Retinal pigment epithelial cell (primary cell): ENCODE results near the gene PAGE5.

Experiments used
- DNase-seq: peaks from one replicate; pipeline ENCODE4 v3.0.0-alpha.2; 2010; ENCODE audit warnings: low read depth
- H3K4me3 ChIP-seq: 2 replicates; pipeline ENCODE4 v1.5.1; 2011; ENCODE audit warnings: mild to moderate bottlenecking, low read length, control low read depth, moderate library complexity
- CTCF ChIP-seq: conservative IDR thresholded peaks from 2 replicates; pipeline ENCODE4 v1.5.1; 2011; ENCODE audit warnings: low read depth, low read length, control low read depth, inconsistent platforms

Gene PAGE5

GRCh38 chrX:55220119-55220794 is at the start of gene PAGE5:
Gene PAGE5, plus strand, starts transcription at chrX:55220346. Its CDS starts 1,037 bp downstream, at chrX:55221383.
- DNase-seq: no peak
- TF ChIP-seq CTCF: no peak
- H3K4me3 ChIP-seq: no peak within 1 kb of the TSS

- no peak for TF ChIP-seq CTCF
- DNase-seq: no peak
- H3K4me3 ChIP-seq: no peak overlapping the region
Observed at GRCh38 chrX:55187281-55187680, 32.9 kb upstream of the PAGE5 start.

- DNase-seq: no peak
- no peak overlapping the region for H3K4me3 ChIP-seq
- TF ChIP-seq CTCF: no peak
Observed at GRCh38 chrX:55196688-55197087, 23.5 kb upstream of the PAGE5 start.

- no peak for DNase-seq
- H3K4me3 ChIP-seq: no peak overlapping the region
- no peak for TF ChIP-seq CTCF
Observed at GRCh38 chrX:55201930-55202579, 18.1 kb upstream of the PAGE5 start.

GRCh38 chrX:55206162-55206941 is 13.8 kb upstream of the PAGE5 start:
- no peak for TF ChIP-seq CTCF

GRCh38 chrX:55210931-55211677 is 9.0 kb upstream of the PAGE5 start:
- DNase-seq: no peak
- no peak for TF ChIP-seq CTCF
- H3K4me3 ChIP-seq: no peak overlapping the region

More at GRCh38 chrX:55206162-55206941, 13.8 kb upstream of the PAGE5 start:
- no peak for DNase-seq
- no peak overlapping the region for H3K4me3 ChIP-seq
